Measurements from ENCODE around the gene FAM193A.
"Not testable (repeated sequence)": the region's sequence is repeated elsewhere in the genome, so short reads cannot be mapped to it uniquely, and the experiment has no call there.

Gene FAM193A

GRCh38 chr4:2536193-2537010 lies at the start of gene FAM193A:
Gene FAM193A, plus strand, starts transcription at chr4:2536647. Its CDS starts 269 bp downstream, at chr4:2536916.
- peak; percentile 95 to 97 for DNase-seq (ENCODE audit: low read depth in 2 of 2)

- DNase-seq (ENCODE audit: low read depth in 2 of 2): no peak
Measured at GRCh38 chr4:2486981-2487380, 49.5 kb upstream of the FAM193A start.

- DNase-seq (ENCODE audit: low read depth in 2 of 2): no peak
Measured at GRCh38 chr4:2487632-2488031, 48.8 kb upstream of the FAM193A start.

GRCh38 chr4:2489081-2489805 lies 47.2 kb upstream of the FAM193A start:
- DNase-seq (ENCODE audit: low read depth in 2 of 2): no peak

GRCh38 chr4:2489841-2490552 lies 46.5 kb upstream of the FAM193A start:
- DNase-seq (ENCODE audit: low read depth in 2 of 2): no peak

GRCh38 chr4:2492970-2493369 lies 43.5 kb upstream of the FAM193A start:
- DNase-seq (ENCODE audit: low read depth in 2 of 2): no peak

GRCh38 chr4:2494992-2495391 lies 41.5 kb upstream of the FAM193A start:
- no peak for DNase-seq (ENCODE audit: low read depth in 2 of 2)

- no peak for DNase-seq (ENCODE audit: low read depth in 2 of 2)
Measured at GRCh38 chr4:2497324-2497723, 39.1 kb upstream of the FAM193A start.

- no peak for DNase-seq (ENCODE audit: low read depth in 2 of 2)
Measured at GRCh38 chr4:2497931-2498330, 38.5 kb upstream of the FAM193A start.

GRCh38 chr4:2500547-2500946 lies 35.9 kb upstream of the FAM193A start:
- DNase-seq (ENCODE audit: low read depth in 2 of 2): no peak

GRCh38 chr4:2501034-2501594 lies 35.3 kb upstream of the FAM193A start:
- no peak for DNase-seq (ENCODE audit: low read depth in 2 of 2)

- DNase-seq (ENCODE audit: low read depth in 2 of 2): no peak
Measured at GRCh38 chr4:2503809-2504208, 32.6 kb upstream of the FAM193A start.

GRCh38 chr4:2507259-2507658 lies 29.2 kb upstream of the FAM193A start:
- DNase-seq (ENCODE audit: low read depth in 2 of 2): no peak

GRCh38 chr4:2507855-2508254 lies 28.6 kb upstream of the FAM193A start:
- no peak for DNase-seq (ENCODE audit: low read depth in 2 of 2)

GRCh38 chr4:2510351-2511259 lies 25.8 kb upstream of the FAM193A start:
- no peak for DNase-seq (ENCODE audit: low read depth in 2 of 2)

GRCh38 chr4:2511645-2512131 lies 24.8 kb upstream of the FAM193A start:
- DNase-seq (ENCODE audit: low read depth in 2 of 2): no peak

- no peak for DNase-seq (ENCODE audit: low read depth in 2 of 2)
Measured at GRCh38 chr4:2512396-2513135, 23.9 kb upstream of the FAM193A start.

- not testable (repeated sequence) for DNase-seq (ENCODE audit: low read depth in 2 of 2)
Measured at GRCh38 chr4:2514193-2514592, 22.3 kb upstream of the FAM193A start.

- DNase-seq (ENCODE audit: low read depth in 2 of 2): not testable (repeated sequence)
Measured at GRCh38 chr4:2514944-2515343, 21.5 kb upstream of the FAM193A start.

All from stimulated activated CD8-positive, alpha-beta memory T cell treated with anti-CD3 and anti-CD28 coated beads, Interleukin-7, amount 100 ng/mL, for 1 hour (primary cell).